Upper lobe of right lung (tissue), 1 donor: Measurements from ENCODE around the gene NDP. TPM values are rescaled to one million over a fixed set of nuclear protein-coding genes. Genes with fewer than 3 reads are reported as not detected.
A peak's percentile ranks its signal among the peaks of the same experiment; 100 is the strongest.

Source experiments
- ATAC-seq: fragments of 200-7000 bp; cut with Tn5 transposase; one replicate; pipeline ENCODE4 v1.9.1; 2020; ENCODE audit warnings: mild to moderate bottlenecking, moderate library complexity
- DNase-seq: peaks from one replicate; pipeline ENCODE4 v3.0.0-alpha.2; 2020
- H3K27ac ChIP-seq: fragments of 200-600 bp; one replicate; pipeline ENCODE4 v1.8.0; 2022
- H3K27me3 ChIP-seq: fragments of 200-600 bp; one replicate; pipeline ENCODE4 v1.8.0; 2022; ENCODE audit warnings: mild to moderate bottlenecking
- H3K36me3 ChIP-seq: fragments of 200-600 bp; one replicate; pipeline ENCODE4 v1.8.0; 2022
- H3K4me1 ChIP-seq: fragments of 200-600 bp; one replicate; pipeline ENCODE4 v1.8.0; 2022
- H3K4me3 ChIP-seq: fragments of 200-600 bp; one replicate; pipeline ENCODE4 v1.8.0; 2022; ENCODE audit warnings: mild to moderate bottlenecking
- H3K9me3 ChIP-seq: fragments of 200-600 bp; one replicate; pipeline ENCODE4 v1.8.0; 2022
- CTCF ChIP-seq: fragments of 200-600 bp; IDR thresholded peaks from one replicate; pipeline ENCODE4 v1.8.0; 2022; ENCODE audit warnings: antibody characterized with exemption
- intact Hi-C: fragments of 100-400 bp; cut with DNase I; formaldehyde crosslinking; loops from one replicate; pipeline ENCODE4 v1.11.0; 2022
- long read RNA-seq: library from polyadenylated mRNA; unstranded; transcript quantifications from one replicate; pipeline ENCODE4 v2.0.0, GENCODE V29; 2021
- total RNA-seq: library from RNA; stranded (reverse); fragmentation: NEBNext Ultra II Directional; extraction: Animal tissue kit (Norgen Biotek cat#: 25700); gene quantifications from one replicate; pipeline ENCODE4 v1.2.1, GENCODE V29; 2021
- donor health status: DM: no; HTN: yes; CAD: no; lungs with severe emphysema.

The NDP gene
- total RNA-seq: not detected
- long read RNA-seq: 0 reads

- no peaks in the 10 kb centered on the region for H3K9me3 ChIP-seq
- no peak within 1 kb of the TSS for H3K27ac ChIP-seq
- H3K27me3 ChIP-seq: no peaks in the 10 kb centered on the region
- intact Hi-C loops: no loop called here
- ATAC-seq (no peak), DNase-seq (no peak)
- no peaks in the 10 kb centered on the region for H3K4me1 ChIP-seq
- H3K36me3 ChIP-seq: no peaks in the 10 kb centered on the region
- no peak for TF ChIP-seq CTCF
- H3K4me3 ChIP-seq: peak within 1 kb of the TSS; percentile 25
Observed at GRCh38 chrX:43973249-43974099, at the start of gene NDP. Gene NDP (minus strand): TSS chrX:43973390. CDS start chrX:43958645, 14,745 bp downstream.

- Histone ChIP-seq H3K27ac (no peak overlapping the region), H3K9me3 (no peaks in the 10 kb centered on the region), H3K27me3 (no peaks in the 10 kb centered on the region), H3K4me1 (no peaks in the 10 kb centered on the region), H3K4me3 (no peak overlapping the region), H3K36me3 (no peaks in the 10 kb centered on the region)
- DNase-seq (no peak), ATAC-seq (no peak)
- intact Hi-C loops: no loop called here
- TF ChIP-seq CTCF: no peak
Observed at GRCh38 chrX:44022964-44023363, 49.8 kb upstream of the NDP start.

GRCh38 chrX:44020693-44021092, 47.5 kb upstream of the NDP start:
- Histone ChIP-seq H3K36me3 (no peaks in the 10 kb centered on the region), H3K9me3 (no peaks in the 10 kb centered on the region), H3K27me3 (no peaks in the 10 kb centered on the region), H3K27ac (no peak overlapping the region), H3K4me1 (no peaks in the 10 kb centered on the region), H3K4me3 (no peak overlapping the region)
- no peak for TF ChIP-seq CTCF
- intact Hi-C loops: no loop called here
- ATAC-seq (no peak), DNase-seq (no peak)

- DNase-seq (no peak), ATAC-seq (no peak)
- Histone ChIP-seq H3K36me3 (no peaks in the 10 kb centered on the region), H3K27me3 (no peaks in the 10 kb centered on the region), H3K27ac (no peak overlapping the region), H3K4me3 (no peak overlapping the region), H3K9me3 (no peaks in the 10 kb centered on the region), H3K4me1 (no peaks in the 10 kb centered on the region)
- intact Hi-C loops: no loop called here
- no peak for TF ChIP-seq CTCF
Observed at GRCh38 chrX:44019911-44020310, 46.7 kb upstream of the NDP start.

- intact Hi-C loops: no loop called here
- no peaks in the 10 kb centered on the region for H3K4me1 ChIP-seq
- ATAC-seq: no peak
- H3K27ac ChIP-seq: no peak overlapping the region
- no peaks in the 10 kb centered on the region for H3K36me3 ChIP-seq
- H3K9me3 ChIP-seq: no peaks in the 10 kb centered on the region
- H3K27me3 ChIP-seq: no peaks in the 10 kb centered on the region
- H3K4me3 ChIP-seq: no peak overlapping the region
- DNase-seq: no peak
- no peak for TF ChIP-seq CTCF
Observed at GRCh38 chrX:44017676-44018075, 44.5 kb upstream of the NDP start.
